Parathyroid adenoma (tissue), 2 donors: ENCODE results near the gene MYO9B.

ENCODE experiments used
- H2AFZ ChIP-seq: fragments of 300-600 bp; sonication (generic); one replicate; pipeline ENCODE4 v1.7.0; 2017; ENCODE audit warnings: antibody characterized with exemption, mild to moderate bottlenecking
- H3K27ac ChIP-seq: fragments of 300-600 bp; sonication (generic); one replicate; pipeline ENCODE4 v1.7.0; 2017
- H3K27me3 ChIP-seq: fragments of 300-600 bp; sonication (generic); one replicate; pipeline ENCODE4 v1.7.0; 2017; ENCODE audit warnings: low read length; ENCODE audit not compliant: control insufficient read depth, insufficient read depth
- H3K36me3 ChIP-seq: fragments of 300-600 bp; sonication (generic); one replicate; pipeline ENCODE4 v1.7.0; 2017; ENCODE audit warnings: low read length; ENCODE audit not compliant: control insufficient read depth, insufficient read depth
- H3K4me1 ChIP-seq: fragments of 300-600 bp; sonication (generic); one replicate; pipeline ENCODE4 v1.7.0; 2017; ENCODE audit warnings: control low read depth
- H3K4me2 ChIP-seq: fragments of 300-600 bp; sonication (generic); one replicate; pipeline ENCODE4 v1.7.0; 2017; ENCODE audit warnings: low read length
- H3K4me3 ChIP-seq: fragments of 300-600 bp; sonication (generic); one replicate; pipeline ENCODE4 v1.7.0; 2017; ENCODE audit warnings: low read depth, low read length
- H3K79me2 ChIP-seq: fragments of 300-600 bp; sonication (generic); one replicate; pipeline ENCODE4 v1.7.0; 2017; ENCODE audit warnings: control low read depth
- H3K9ac ChIP-seq: fragments of 300-600 bp; sonication (generic); one replicate; pipeline ENCODE4 v1.7.0; 2017; ENCODE audit warnings: mild to moderate bottlenecking
- H3K9me3 ChIP-seq: fragments of 300-600 bp; sonication (generic); one replicate; pipeline ENCODE4 v1.7.0; 2017; ENCODE audit warnings: low read length; ENCODE audit not compliant: control insufficient read depth
- TF ChIP-seq, protein P1 (sequence below): fragments of 300-600 bp; sonication (generic); IDR thresholded peaks from one replicate; pipeline ENCODE4 v1.7.0; 2017; ENCODE audit warnings: antibody characterized with exemption, mild to moderate bottlenecking
- donor health status: primary hyperparathyroidism.

MYO9B gene

DNA sequence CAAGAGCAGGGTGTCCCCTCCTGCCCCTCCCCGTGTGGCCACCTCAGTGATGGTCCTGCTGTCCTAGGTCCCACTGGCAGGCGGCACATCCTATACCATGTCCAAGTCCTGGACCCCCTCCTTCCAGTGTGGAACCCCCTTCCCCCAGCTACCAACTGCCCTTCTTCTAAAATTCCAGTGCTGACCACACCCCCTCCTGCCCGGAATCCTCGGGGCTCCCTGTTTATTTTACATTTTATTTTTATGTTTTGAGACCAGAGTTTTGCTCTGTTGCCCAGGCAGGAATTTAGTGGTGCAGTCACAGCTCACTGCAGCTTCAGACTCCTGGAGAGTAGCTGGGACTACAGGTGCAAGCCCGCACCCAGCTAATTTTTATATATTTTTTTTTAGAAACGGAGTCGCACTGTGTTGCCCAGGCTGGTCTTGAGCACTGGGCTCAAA is 48.0 kb upstream of the MYO9B start:
- no peaks in the 10 kb centered on the region for H3K27me3 ChIP-seq
- H3K4me3 ChIP-seq, result no peak overlapping the region
- H3K4me2 ChIP-seq, result no peak overlapping the region
- H2AFZ ChIP-seq, result no peak overlapping the region
- no peaks in the 10 kb centered on the region for H3K36me3 ChIP-seq
- H3K4me1 ChIP-seq, result no peaks in the 10 kb centered on the region
- H3K9me3 ChIP-seq, result no peaks in the 10 kb centered on the region
- no peak overlapping the region for H3K9ac ChIP-seq
- H3K79me2 ChIP-seq, result no peaks in the 10 kb centered on the region
- H3K27ac ChIP-seq, result no peak overlapping the region
- TF ChIP-seq, protein P1, sequence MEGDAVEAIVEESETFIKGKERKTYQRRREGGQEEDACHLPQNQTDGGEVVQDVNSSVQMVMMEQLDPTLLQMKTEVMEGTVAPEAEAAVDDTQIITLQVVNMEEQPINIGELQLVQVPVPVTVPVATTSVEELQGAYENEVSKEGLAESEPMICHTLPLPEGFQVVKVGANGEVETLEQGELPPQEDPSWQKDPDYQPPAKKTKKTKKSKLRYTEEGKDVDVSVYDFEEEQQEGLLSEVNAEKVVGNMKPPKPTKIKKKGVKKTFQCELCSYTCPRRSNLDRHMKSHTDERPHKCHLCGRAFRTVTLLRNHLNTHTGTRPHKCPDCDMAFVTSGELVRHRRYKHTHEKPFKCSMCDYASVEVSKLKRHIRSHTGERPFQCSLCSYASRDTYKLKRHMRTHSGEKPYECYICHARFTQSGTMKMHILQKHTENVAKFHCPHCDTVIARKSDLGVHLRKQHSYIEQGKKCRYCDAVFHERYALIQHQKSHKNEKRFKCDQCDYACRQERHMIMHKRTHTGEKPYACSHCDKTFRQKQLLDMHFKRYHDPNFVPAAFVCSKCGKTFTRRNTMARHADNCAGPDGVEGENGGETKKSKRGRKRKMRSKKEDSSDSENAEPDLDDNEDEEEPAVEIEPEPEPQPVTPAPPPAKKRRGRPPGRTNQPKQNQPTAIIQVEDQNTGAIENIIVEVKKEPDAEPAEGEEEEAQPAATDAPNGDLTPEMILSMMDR, result no peak

DNA sequence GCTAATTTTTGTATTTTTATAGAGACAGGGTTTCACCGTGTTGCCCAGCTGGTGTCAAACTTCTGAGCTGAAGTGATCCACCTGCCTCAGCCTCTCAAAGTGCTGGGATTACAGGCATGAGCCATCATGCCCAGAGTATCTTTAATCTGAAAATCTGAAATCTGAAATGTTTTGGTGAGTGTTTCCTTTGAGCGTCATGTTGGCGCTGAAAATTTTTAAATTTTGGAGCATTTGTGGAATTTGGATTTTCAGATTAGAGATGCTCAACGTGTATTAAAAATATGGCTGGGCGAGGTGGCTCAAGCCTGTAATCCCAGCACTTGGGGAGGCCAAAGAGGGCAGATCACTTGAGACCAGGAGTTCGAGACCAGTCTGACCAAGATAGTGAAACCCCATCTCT is 43.8 kb upstream of the MYO9B start:
- no peak overlapping the region for H3K4me2 ChIP-seq
- no peaks in the 10 kb centered on the region for H3K27me3 ChIP-seq
- no peak overlapping the region for H3K4me3 ChIP-seq
- no peak overlapping the region for H2AFZ ChIP-seq
- no peaks in the 10 kb centered on the region for H3K9me3 ChIP-seq
- no peaks in the 10 kb centered on the region for H3K36me3 ChIP-seq
- no peak overlapping the region for H3K27ac ChIP-seq
- H3K9ac ChIP-seq, result no peak overlapping the region
- no peaks in the 10 kb centered on the region for H3K79me2 ChIP-seq
- TF ChIP-seq, protein P1, result no peak
- no peaks in the 10 kb centered on the region for H3K4me1 ChIP-seq

DNA sequence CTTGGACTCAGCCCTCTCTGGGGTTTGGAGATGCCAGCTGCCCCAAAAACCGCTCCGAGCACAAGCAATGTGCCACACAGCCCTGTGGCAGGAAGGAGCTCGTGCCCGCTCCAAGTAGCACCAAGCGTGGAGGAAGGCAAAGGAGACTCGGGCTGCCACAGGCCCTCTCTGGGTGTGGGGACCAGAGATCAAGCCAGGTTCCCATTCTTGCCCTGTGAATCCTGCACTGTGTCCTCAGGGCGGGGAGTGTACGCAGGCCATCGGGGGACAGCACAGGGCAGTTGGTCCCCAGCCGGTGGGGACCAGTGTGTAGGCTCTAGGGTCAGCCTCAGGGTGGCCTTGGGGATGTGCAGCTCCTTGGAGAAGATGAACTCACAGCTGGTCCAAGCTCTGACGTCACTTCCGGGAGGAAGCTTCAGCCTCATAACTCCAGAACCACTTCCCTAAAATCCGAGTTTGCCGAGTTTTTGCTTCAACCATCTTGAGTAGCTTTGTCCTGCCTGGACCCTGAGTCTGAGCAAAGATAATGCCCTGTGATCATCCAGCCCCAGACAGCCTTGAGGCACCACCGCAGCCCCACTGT is 39.6 kb upstream of the MYO9B start:
- no peaks in the 10 kb centered on the region for H3K27me3 ChIP-seq
- H3K4me2 ChIP-seq, result no peak overlapping the region
- TF ChIP-seq, protein P1, result no peak
- no peaks in the 10 kb centered on the region for H3K36me3 ChIP-seq
- H3K4me3 ChIP-seq, result no peak overlapping the region
- no peaks in the 10 kb centered on the region for H3K79me2 ChIP-seq
- no peak overlapping the region for H3K27ac ChIP-seq
- H3K9ac ChIP-seq, result no peak overlapping the region
- no peak overlapping the region for H2AFZ ChIP-seq
- H3K9me3 ChIP-seq, result no peaks in the 10 kb centered on the region
- no peaks in the 10 kb centered on the region for H3K4me1 ChIP-seq

DNA sequence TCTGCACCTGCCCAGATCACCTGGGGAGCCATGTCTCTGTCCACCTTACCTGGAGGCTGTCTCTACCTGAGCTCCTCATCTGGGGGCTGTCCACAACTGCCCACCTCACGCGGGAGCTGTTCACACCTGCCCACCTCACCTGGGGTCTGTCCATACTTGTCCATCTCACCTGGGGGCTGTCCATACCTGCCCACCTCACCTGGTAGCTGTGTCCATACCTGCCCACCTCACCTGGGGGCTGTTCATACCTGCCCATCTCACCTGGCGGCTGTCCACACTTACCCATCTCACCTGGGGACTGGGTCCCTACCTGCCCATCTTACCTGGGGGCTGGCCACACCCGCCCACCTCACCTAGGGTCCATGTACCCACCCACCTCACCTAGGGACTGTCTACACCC is 38.9 kb upstream of the MYO9B start:
- Histone ChIP-seq H3K9ac (no peak overlapping the region), H2AFZ (no peak overlapping the region), H3K4me2 (no peak overlapping the region), H3K4me3 (no peak overlapping the region), H3K4me1 (peaks cover under 1% of the 10 kb centered on the region), H3K27me3 (no peaks in the 10 kb centered on the region), H3K36me3 (no peaks in the 10 kb centered on the region), H3K9me3 (no peaks in the 10 kb centered on the region), H3K79me2 (no peaks in the 10 kb centered on the region), H3K27ac (no peak overlapping the region)
- TF ChIP-seq, protein P1, result no peak

DNA sequence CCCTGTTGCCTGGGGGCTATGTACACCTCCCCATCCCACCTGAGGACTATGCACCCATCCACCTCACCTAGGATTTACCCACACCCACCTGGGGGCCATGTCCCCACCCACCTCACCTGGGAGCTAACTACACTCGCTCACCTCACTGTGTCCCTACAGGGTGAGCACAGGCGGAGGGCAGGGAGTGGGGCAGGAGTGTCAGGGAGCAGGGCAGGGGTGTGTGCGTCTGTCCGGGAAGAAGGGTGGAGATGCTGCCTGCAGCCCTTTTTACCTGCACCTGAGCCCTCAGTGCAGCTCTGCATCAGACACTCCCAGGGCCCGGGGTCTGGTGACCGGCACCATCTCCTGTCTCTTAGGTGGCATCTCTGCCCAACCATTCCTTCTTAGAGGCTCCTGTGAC is 38.4 kb upstream of the MYO9B start:
- Histone ChIP-seq H3K4me1 (peaks cover 6% of the 10 kb centered on the region), H2AFZ (no peak overlapping the region), H3K27ac (no peak overlapping the region), H3K4me3 (no peak overlapping the region), H3K36me3 (no peaks in the 10 kb centered on the region), H3K27me3 (no peaks in the 10 kb centered on the region), H3K4me2 (no peak overlapping the region), H3K79me2 (no peaks in the 10 kb centered on the region), H3K9ac (no peak overlapping the region), H3K9me3 (no peaks in the 10 kb centered on the region)
- TF ChIP-seq, protein P1, result no peak
